Panc1 (cell line): ENCODE data around the gene TIRAP. TPM values are rescaled to one million over a fixed set of nuclear protein-coding genes. Genes with fewer than 3 reads are reported as not detected.

ENCODE experiments used
- ATAC-seq: fragments of 200-7000 bp; cut with Tn5 transposase; 2 replicates; pipeline ENCODE4 v1.9.1; 2020; ENCODE audit warnings: mild to moderate bottlenecking, moderate library complexity
- Bru-seq: library from RNA; stranded (reverse); fragments of 400-500 nt; gene quantifications from one replicate; lab custom pipeline; 2021; lab: Mats Ljungman, UMichigan
- BruChase-seq, 2 experiments: library from RNA; stranded (reverse); fragments of 400-500 nt; gene quantifications; one replicate each; lab custom pipeline; 2021; lab: Mats Ljungman, UMichigan
- BruUV-seq: library from RNA; stranded (reverse); fragments of 400-500 nt; replicated peaks from 2 replicates; lab custom pipeline; 2021; lab: Mats Ljungman, UMichigan
- CTCF ChIA-PET: fragments of 300-600 bp; sonication (Branson Sonifier 250); formaldehyde crosslinking; loops from one replicate; lab custom pipeline; 2022; ENCODE audit warnings: antibody characterized with exemption; lab: Charles Lee
- POLR2A ChIA-PET: fragments of 300-600 bp; sonication (Branson Sonifier 250); formaldehyde crosslinking; loops from one replicate; lab custom pipeline; 2022; ENCODE audit warnings: antibody characterized with exemption; lab: Charles Lee
- DNase-seq: peaks from one replicate; pipeline ENCODE4 v3.0.0-alpha.2; 2010; ENCODE audit warnings: low read depth, low spot score
- H3K27ac ChIP-seq: 2 replicates; pipeline ENCODE4 v1.5.1; 2011; ENCODE audit warnings: mild to moderate bottlenecking, low read length, inconsistent platforms
- H3K27me3 ChIP-seq: fragments of 200-500 bp; sonication (Bioruptor generic); 2 replicates; pipeline ENCODE4 v1.6.0; 2014; ENCODE audit warnings: low read length, inconsistent platforms; ENCODE audit not compliant: control insufficient read depth, insufficient read depth
- H3K36me3 ChIP-seq: fragments of 200-500 bp; sonication (Bioruptor generic); 2 replicates; pipeline ENCODE4 v1.5.1; 2014; ENCODE audit warnings: inconsistent platforms, mild to moderate bottlenecking, low read length, moderate library complexity; ENCODE audit not compliant: control insufficient read depth, insufficient read depth
- H3K4me1 ChIP-seq: 2 replicates; pipeline ENCODE4 v1.5.1; 2011; ENCODE audit warnings: inconsistent platforms, mild to moderate bottlenecking, low read length, moderate library complexity; ENCODE audit not compliant: control insufficient read depth, insufficient read depth
- H3K4me3 ChIP-seq, 2 experiments: 2 replicates each; pipeline ENCODE4 v1.5.1; 2011 to 2012; ENCODE audit warnings: low read depth in 2 of 2, low read length in 2 of 2, mild to moderate bottlenecking in 2 of 2, inconsistent platforms in 1 of 2, moderate library complexity in 1 of 2
- H3K9me3 ChIP-seq: fragments of 200-500 bp; sonication (Bioruptor generic); 2 replicates; pipeline ENCODE4 v1.5.1; 2014; ENCODE audit warnings: low read depth, mild to moderate bottlenecking, inconsistent platforms, low read length, moderate library complexity; ENCODE audit not compliant: control insufficient read depth, insufficient read depth
- POLR2AphosphoS5 ChIP-seq: IDR thresholded peaks from 2 replicates; pipeline ENCODE4 v1.6.1; 2012; ENCODE audit warnings: mild to moderate bottlenecking, low read depth, low read length, moderate library complexity
- SIN3A ChIP-seq: IDR thresholded peaks from 2 replicates; pipeline ENCODE4 v1.6.1; 2012; ENCODE audit warnings: low read depth, mild to moderate bottlenecking, low read length, moderate library complexity, borderline replicate concordance; ENCODE audit not compliant: insufficient read depth
- TCF7L2 ChIP-seq: IDR thresholded peaks from 2 replicates; pipeline ENCODE4 v1.6.1; 2011; ENCODE audit warnings: mild to moderate bottlenecking, low read depth, low read length, inconsistent platforms
- in situ Hi-C: cut with HindIII; loops from 2 replicates; pipeline ENCODE4 v1.10.0; 2016; ENCODE audit warnings: low sequenced_read_pairs, low pct_unique_long_range_greater_than_20kb
- intact Hi-C: fragments of 100-400 bp; cut with micrococcal nuclease; formaldehyde crosslinking; loops from one replicate; pipeline ENCODE4 v1.10.0; 2022; ENCODE audit not compliant: unreplicated experiment
- long read RNA-seq: library from polyadenylated mRNA; unstranded; transcript quantifications from one replicate; pipeline ENCODE4 v2.0.0, GENCODE V29; 2021; ENCODE audit not compliant: unreplicated experiment
- polyA plus RNA-seq: library from polyadenylated mRNA; unstranded; fragments of >200 nt; gene quantifications from one replicate; pipeline ENCODE4 v1.2.1, GENCODE V29; 2012; ENCODE audit warnings: missing spikeins; ENCODE audit not compliant: insufficient read length
- total RNA-seq: library from RNA; stranded (reverse); gene quantifications from one replicate; pipeline ENCODE4 v1.2.1, GENCODE V29; 2021; ENCODE audit not compliant: unreplicated experiment
- TF ChIP-seq, protein P1 (sequence below): fragments of 450-650 bp; IDR thresholded peaks from 2 replicates; pipeline ENCODE4 v1.5.1; 2017; ENCODE audit warnings: mild to moderate bottlenecking
- TF ChIP-seq, protein P2 (sequence below), 2 experiments: IDR thresholded peaks; 2 replicates each; pipeline ENCODE4 v1.6.1; 2011 to 2012; ENCODE audit warnings: low read depth in 2 of 2, control low read depth in 1 of 2, low read length in 1 of 2, mild to moderate bottlenecking in 1 of 2, moderate library complexity in 1 of 2; ENCODE audit not compliant: insufficient read depth in 1 of 2

TIRAP gene, protein sequence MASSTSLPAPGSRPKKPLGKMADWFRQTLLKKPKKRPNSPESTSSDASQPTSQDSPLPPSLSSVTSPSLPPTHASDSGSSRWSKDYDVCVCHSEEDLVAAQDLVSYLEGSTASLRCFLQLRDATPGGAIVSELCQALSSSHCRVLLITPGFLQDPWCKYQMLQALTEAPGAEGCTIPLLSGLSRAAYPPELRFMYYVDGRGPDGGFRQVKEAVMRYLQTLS
- total RNA-seq (19.3 TPM), Bru-seq, nascent RNA (percentile 67 among the genes with signal in this experiment), BruChase-seq, experiment 1, labeled RNA remaining after a 2-hour chase (percentile 77 among the genes with signal in this experiment), BruChase-seq, experiment 2, labeled RNA remaining after a 6-hour chase (percentile 75 among the genes with signal in this experiment)
- polyA plus RNA-seq: 14.4 TPM
- long read RNA-seq, partial matches to known transcripts: 0 of 12 reads
- long read RNA-seq, other reads (novel, unspliced or antisense): 8 of 12 reads

DNA sequence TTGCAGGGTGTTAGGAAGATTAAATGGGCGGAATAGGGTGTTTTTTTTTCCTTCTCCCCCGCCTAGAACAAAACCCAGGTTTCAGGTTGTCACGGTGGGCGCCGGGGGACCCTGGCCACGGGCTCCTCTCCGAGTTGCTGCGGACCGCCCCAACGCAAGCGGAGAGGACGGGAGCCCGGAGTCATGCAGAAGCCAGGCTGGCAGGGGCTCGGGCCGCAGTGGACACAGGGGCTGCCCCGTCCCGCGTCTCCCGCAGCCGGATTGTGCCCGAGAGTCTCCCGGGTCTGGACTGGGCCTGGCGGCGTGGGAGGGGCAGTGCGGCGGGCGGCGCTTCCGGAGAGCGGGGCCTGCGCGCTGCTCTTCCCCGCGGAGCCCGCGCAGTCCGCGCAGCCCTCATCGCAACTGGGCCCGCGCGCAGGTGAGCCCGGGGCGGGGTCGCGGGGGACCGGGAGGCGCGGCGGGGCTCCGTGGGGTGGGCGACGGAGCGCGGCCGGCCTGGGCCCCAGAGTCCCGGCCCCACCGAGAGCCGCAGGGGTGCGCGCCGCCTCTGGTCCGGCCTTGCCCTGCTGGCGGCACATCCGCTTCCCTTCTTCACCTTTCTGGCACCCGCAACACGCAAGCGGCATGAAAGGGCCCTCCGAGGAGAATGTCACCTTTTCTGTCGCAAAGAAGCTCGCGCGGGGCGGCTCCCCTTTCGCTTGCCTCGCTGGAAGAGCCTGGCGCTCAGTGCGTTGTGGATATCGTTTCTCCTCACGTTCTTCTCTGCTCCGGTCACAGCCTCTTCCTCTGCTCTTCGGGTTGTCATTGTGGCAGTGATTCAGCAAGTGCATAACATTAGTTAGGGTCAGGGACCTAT lies at the start of gene TIRAP:
Gene TIRAP, plus strand, starts transcription at position 358 of the 856 bp plus-strand sequence. CDS start 7,802 bp downstream, outside the sequence.
- Histone ChIP-seq H3K27me3 (no peaks in the 10 kb centered on the region), H3K4me1 (peaks cover 11% of the 10 kb centered on the region; the same call in 1 of the 2 replicates), H3K9me3 (no peaks in the 10 kb centered on the region), H3K27ac (peak within 1 kb of the TSS; percentile 88), H3K4me3 (peak within 1 kb of the TSS; percentile 68 to 97), H3K36me3 (peaks cover 3% of the 10 kb centered on the region; the same call in 1 of the 2 replicates)
- in situ Hi-C loops (no loop called here), intact Hi-C loops (no loop called here)
- DNase-seq (no peak), ATAC-seq (peak; percentile 93)
- BruUV-seq: no TSS peak
- ChIA-PET CTCF (no interaction called here), POLR2A (no interaction called here)
- TF ChIP-seq POLR2AphosphoS5 (peak; percentile 73), TCF7L2 (no peak), SIN3A (peak; percentile 87; the same call in 1 of the 2 replicates)
- TF ChIP-seq, protein P1, sequence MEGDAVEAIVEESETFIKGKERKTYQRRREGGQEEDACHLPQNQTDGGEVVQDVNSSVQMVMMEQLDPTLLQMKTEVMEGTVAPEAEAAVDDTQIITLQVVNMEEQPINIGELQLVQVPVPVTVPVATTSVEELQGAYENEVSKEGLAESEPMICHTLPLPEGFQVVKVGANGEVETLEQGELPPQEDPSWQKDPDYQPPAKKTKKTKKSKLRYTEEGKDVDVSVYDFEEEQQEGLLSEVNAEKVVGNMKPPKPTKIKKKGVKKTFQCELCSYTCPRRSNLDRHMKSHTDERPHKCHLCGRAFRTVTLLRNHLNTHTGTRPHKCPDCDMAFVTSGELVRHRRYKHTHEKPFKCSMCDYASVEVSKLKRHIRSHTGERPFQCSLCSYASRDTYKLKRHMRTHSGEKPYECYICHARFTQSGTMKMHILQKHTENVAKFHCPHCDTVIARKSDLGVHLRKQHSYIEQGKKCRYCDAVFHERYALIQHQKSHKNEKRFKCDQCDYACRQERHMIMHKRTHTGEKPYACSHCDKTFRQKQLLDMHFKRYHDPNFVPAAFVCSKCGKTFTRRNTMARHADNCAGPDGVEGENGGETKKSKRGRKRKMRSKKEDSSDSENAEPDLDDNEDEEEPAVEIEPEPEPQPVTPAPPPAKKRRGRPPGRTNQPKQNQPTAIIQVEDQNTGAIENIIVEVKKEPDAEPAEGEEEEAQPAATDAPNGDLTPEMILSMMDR: no peak
- TF ChIP-seq, protein P2, sequence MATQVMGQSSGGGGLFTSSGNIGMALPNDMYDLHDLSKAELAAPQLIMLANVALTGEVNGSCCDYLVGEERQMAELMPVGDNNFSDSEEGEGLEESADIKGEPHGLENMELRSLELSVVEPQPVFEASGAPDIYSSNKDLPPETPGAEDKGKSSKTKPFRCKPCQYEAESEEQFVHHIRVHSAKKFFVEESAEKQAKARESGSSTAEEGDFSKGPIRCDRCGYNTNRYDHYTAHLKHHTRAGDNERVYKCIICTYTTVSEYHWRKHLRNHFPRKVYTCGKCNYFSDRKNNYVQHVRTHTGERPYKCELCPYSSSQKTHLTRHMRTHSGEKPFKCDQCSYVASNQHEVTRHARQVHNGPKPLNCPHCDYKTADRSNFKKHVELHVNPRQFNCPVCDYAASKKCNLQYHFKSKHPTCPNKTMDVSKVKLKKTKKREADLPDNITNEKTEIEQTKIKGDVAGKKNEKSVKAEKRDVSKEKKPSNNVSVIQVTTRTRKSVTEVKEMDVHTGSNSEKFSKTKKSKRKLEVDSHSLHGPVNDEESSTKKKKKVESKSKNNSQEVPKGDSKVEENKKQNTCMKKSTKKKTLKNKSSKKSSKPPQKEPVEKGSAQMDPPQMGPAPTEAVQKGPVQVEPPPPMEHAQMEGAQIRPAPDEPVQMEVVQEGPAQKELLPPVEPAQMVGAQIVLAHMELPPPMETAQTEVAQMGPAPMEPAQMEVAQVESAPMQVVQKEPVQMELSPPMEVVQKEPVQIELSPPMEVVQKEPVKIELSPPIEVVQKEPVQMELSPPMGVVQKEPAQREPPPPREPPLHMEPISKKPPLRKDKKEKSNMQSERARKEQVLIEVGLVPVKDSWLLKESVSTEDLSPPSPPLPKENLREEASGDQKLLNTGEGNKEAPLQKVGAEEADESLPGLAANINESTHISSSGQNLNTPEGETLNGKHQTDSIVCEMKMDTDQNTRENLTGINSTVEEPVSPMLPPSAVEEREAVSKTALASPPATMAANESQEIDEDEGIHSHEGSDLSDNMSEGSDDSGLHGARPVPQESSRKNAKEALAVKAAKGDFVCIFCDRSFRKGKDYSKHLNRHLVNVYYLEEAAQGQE (IDR thresholded peaks at IDR 0.05; ENCODE audit: insufficient read depth in 1 of 2, low read depth in 2 of 2, low read length in 1 of 2): no peak

DNA sequence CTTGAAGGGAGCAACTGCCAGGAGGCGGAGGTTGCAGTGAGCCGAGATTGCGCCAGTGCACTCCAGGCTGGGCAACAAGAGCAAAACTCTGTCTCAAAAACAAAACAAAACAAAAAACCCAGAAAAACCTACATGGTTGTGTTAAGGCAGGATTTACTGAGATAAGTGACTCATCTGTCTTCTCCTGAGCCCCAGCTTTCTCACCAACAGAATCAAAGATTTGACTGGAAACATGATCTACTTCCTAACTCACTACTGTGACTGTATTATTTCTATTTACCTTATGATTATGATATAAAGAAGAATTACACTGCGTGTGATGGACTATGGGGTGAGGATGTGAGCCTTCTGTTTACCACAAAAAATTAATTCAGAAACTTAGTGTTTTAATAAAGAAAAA lies 49.5 kb upstream of the TIRAP start:
- POLR2A ChIA-PET: no interaction called here
- in situ Hi-C loops: no loop called here
- TF ChIP-seq TCF7L2 (no peak), POLR2AphosphoS5 (no peak), SIN3A (no peak)
- TF ChIP-seq, protein P2 (IDR thresholded peaks at IDR 0.05; ENCODE audit: insufficient read depth in 1 of 2, low read depth in 2 of 2, low read length in 1 of 2): no peak
- TF ChIP-seq, protein P1: no peak

More for the DNA sequence above, 49.5 kb upstream of the TIRAP start:
- Histone ChIP-seq H3K9me3 (no peaks in the 10 kb centered on the region), H3K4me3 (no peak overlapping the region), H3K27ac (no peak overlapping the region), H3K4me1 (peaks cover 9% of the 10 kb centered on the region; the same call in 1 of the 2 replicates), H3K27me3 (no peaks in the 10 kb centered on the region), H3K36me3 (peaks cover 3% of the 10 kb centered on the region; the same call in 1 of the 2 replicates)
- CTCF ChIA-PET: no interaction called here
- BruUV-seq: no TSS peak
- ATAC-seq (no peak), DNase-seq (no peak)
- intact Hi-C loops: no loop called here
